Activated naive CD8-positive, alpha-beta T cell (primary cell): ENCODE measurements around the gene RAPGEF5.

Experiments
- H3K27ac Mint-ChIP-seq: one replicate; pipeline ENCODE4 v1.8.0; 2021; ENCODE audit warnings: mixed read lengths
- H3K27me3 Mint-ChIP-seq: one replicate; pipeline ENCODE4 v1.8.0; 2021; ENCODE audit warnings: mixed read lengths
- H3K36me3 Mint-ChIP-seq: one replicate; pipeline ENCODE4 v1.8.0; 2021; ENCODE audit warnings: mixed read lengths
- H3K4me1 Mint-ChIP-seq: one replicate; pipeline ENCODE4 v1.8.0; 2021; ENCODE audit warnings: low read depth, mixed read lengths
- H3K4me3 Mint-ChIP-seq: one replicate; pipeline ENCODE4 v1.8.0; 2021; ENCODE audit warnings: mild to moderate bottlenecking, mixed read lengths
- H3K9me3 Mint-ChIP-seq: one replicate; pipeline ENCODE4 v1.8.0; 2021; ENCODE audit warnings: low read depth, mixed read lengths

Gene RAPGEF5

GRCh38 chr7:22201186-22201880, 155.6 kb downstream of the RAPGEF5 start:
- Mint-ChIP-seq H3K36me3 (no peaks in the 10 kb centered on the region), H3K9me3 (no peaks in the 10 kb centered on the region)

GRCh38 chr7:22200777-22201176, 156.2 kb downstream of the RAPGEF5 start:
- no peaks in the 10 kb centered on the region for H3K27me3 Mint-ChIP-seq
- H3K9me3 Mint-ChIP-seq, result no peaks in the 10 kb centered on the region
- H3K27ac Mint-ChIP-seq, result no peak overlapping the region
- no peaks in the 10 kb centered on the region for H3K4me1 Mint-ChIP-seq
- H3K4me3 Mint-ChIP-seq, result no peak overlapping the region
- H3K36me3 Mint-ChIP-seq, result no peaks in the 10 kb centered on the region

More at GRCh38 chr7:22201186-22201880, 155.6 kb downstream of the RAPGEF5 start:
- Mint-ChIP-seq H3K27me3 (no peaks in the 10 kb centered on the region), H3K4me3 (no peak overlapping the region), H3K4me1 (no peaks in the 10 kb centered on the region), H3K27ac (no peak overlapping the region)

GRCh38 chr7:22200238-22200637, 156.7 kb downstream of the RAPGEF5 start:
- no peak overlapping the region for H3K27ac Mint-ChIP-seq
- H3K27me3 Mint-ChIP-seq, result no peaks in the 10 kb centered on the region
- H3K4me1 Mint-ChIP-seq, result no peaks in the 10 kb centered on the region
- H3K9me3 Mint-ChIP-seq, result no peaks in the 10 kb centered on the region
- H3K36me3 Mint-ChIP-seq, result no peaks in the 10 kb centered on the region
- no peak overlapping the region for H3K4me3 Mint-ChIP-seq

GRCh38 chr7:22197376-22197775, 159.6 kb downstream of the RAPGEF5 start:
- H3K9me3 Mint-ChIP-seq, result no peaks in the 10 kb centered on the region
- H3K4me1 Mint-ChIP-seq, result no peaks in the 10 kb centered on the region
- H3K27ac Mint-ChIP-seq, result no peak overlapping the region
- H3K27me3 Mint-ChIP-seq, result no peaks in the 10 kb centered on the region
- H3K4me3 Mint-ChIP-seq, result no peak overlapping the region
- H3K36me3 Mint-ChIP-seq, result no peaks in the 10 kb centered on the region

GRCh38 chr7:22196429-22196828, 160.5 kb downstream of the RAPGEF5 start:
- Mint-ChIP-seq H3K27ac (no peak overlapping the region), H3K36me3 (no peaks in the 10 kb centered on the region), H3K4me1 (no peaks in the 10 kb centered on the region), H3K4me3 (no peak overlapping the region), H3K9me3 (no peaks in the 10 kb centered on the region), H3K27me3 (no peaks in the 10 kb centered on the region)

GRCh38 chr7:22195397-22196172, 161.4 kb downstream of the RAPGEF5 start:
- Mint-ChIP-seq H3K9me3 (no peaks in the 10 kb centered on the region), H3K4me1 (no peaks in the 10 kb centered on the region), H3K27me3 (no peaks in the 10 kb centered on the region), H3K27ac (no peak overlapping the region), H3K4me3 (no peak overlapping the region), H3K36me3 (no peaks in the 10 kb centered on the region)

- no peaks in the 10 kb centered on the region for H3K27me3 Mint-ChIP-seq
These were observed 162.2 kb downstream of the RAPGEF5 start for GRCh38 chr7:22194658-22195273.

GRCh38 chr7:22193450-22193983, 163.4 kb downstream of the RAPGEF5 start:
- H3K4me1 Mint-ChIP-seq, result no peaks in the 10 kb centered on the region

More at GRCh38 chr7:22194658-22195273, 162.2 kb downstream of the RAPGEF5 start:
- no peak overlapping the region for H3K27ac Mint-ChIP-seq
- no peak overlapping the region for H3K4me3 Mint-ChIP-seq
- H3K9me3 Mint-ChIP-seq, result no peaks in the 10 kb centered on the region
- H3K4me1 Mint-ChIP-seq, result no peaks in the 10 kb centered on the region
- no peaks in the 10 kb centered on the region for H3K36me3 Mint-ChIP-seq

GRCh38 chr7:22192801-22193200, 164.2 kb downstream of the RAPGEF5 start:
- H3K36me3 Mint-ChIP-seq, result no peaks in the 10 kb centered on the region

More at GRCh38 chr7:22193450-22193983, 163.4 kb downstream of the RAPGEF5 start:
- Mint-ChIP-seq H3K9me3 (no peaks in the 10 kb centered on the region), H3K27ac (no peak overlapping the region), H3K4me3 (no peak overlapping the region), H3K27me3 (no peaks in the 10 kb centered on the region), H3K36me3 (no peaks in the 10 kb centered on the region)

GRCh38 chr7:22190736-22191135, 166.2 kb downstream of the RAPGEF5 start:
- no peak overlapping the region for H3K27ac Mint-ChIP-seq
- no peak overlapping the region for H3K4me3 Mint-ChIP-seq
- no peaks in the 10 kb centered on the region for H3K9me3 Mint-ChIP-seq
- H3K27me3 Mint-ChIP-seq, result no peaks in the 10 kb centered on the region
- no peaks in the 10 kb centered on the region for H3K36me3 Mint-ChIP-seq
- H3K4me1 Mint-ChIP-seq, result no peaks in the 10 kb centered on the region

More at GRCh38 chr7:22192801-22193200, 164.2 kb downstream of the RAPGEF5 start:
- H3K9me3 Mint-ChIP-seq, result no peaks in the 10 kb centered on the region
- no peaks in the 10 kb centered on the region for H3K27me3 Mint-ChIP-seq
- no peak overlapping the region for H3K4me3 Mint-ChIP-seq
- H3K27ac Mint-ChIP-seq, result no peak overlapping the region
- no peaks in the 10 kb centered on the region for H3K4me1 Mint-ChIP-seq

- Mint-ChIP-seq H3K27ac (no peak overlapping the region), H3K36me3 (no peaks in the 10 kb centered on the region), H3K9me3 (no peaks in the 10 kb centered on the region), H3K4me1 (no peaks in the 10 kb centered on the region), H3K27me3 (no peaks in the 10 kb centered on the region), H3K4me3 (no peak overlapping the region)
These were observed 167.2 kb downstream of the RAPGEF5 start for GRCh38 chr7:22189741-22190140.

GRCh38 chr7:22189230-22189629, 167.7 kb downstream of the RAPGEF5 start:
- Mint-ChIP-seq H3K4me1 (no peaks in the 10 kb centered on the region), H3K4me3 (no peak overlapping the region), H3K9me3 (no peaks in the 10 kb centered on the region), H3K27me3 (peaks cover 2% of the 10 kb centered on the region), H3K27ac (no peak overlapping the region), H3K36me3 (no peaks in the 10 kb centered on the region)

GRCh38 chr7:22187691-22188348, 169.1 kb downstream of the RAPGEF5 start:
- Mint-ChIP-seq H3K27ac (no peak overlapping the region), H3K9me3 (no peaks in the 10 kb centered on the region), H3K4me1 (no peaks in the 10 kb centered on the region), H3K36me3 (no peaks in the 10 kb centered on the region), H3K27me3 (peaks cover 2% of the 10 kb centered on the region), H3K4me3 (no peak overlapping the region)

GRCh38 chr7:22185559-22185958, 171.4 kb downstream of the RAPGEF5 start:
- no peaks in the 10 kb centered on the region for H3K9me3 Mint-ChIP-seq
- no peak overlapping the region for H3K27ac Mint-ChIP-seq
- H3K4me3 Mint-ChIP-seq, result no peak overlapping the region
- H3K4me1 Mint-ChIP-seq, result no peaks in the 10 kb centered on the region
- peaks cover 2% of the 10 kb centered on the region for H3K27me3 Mint-ChIP-seq
- no peaks in the 10 kb centered on the region for H3K36me3 Mint-ChIP-seq
